Effector memory CD4-positive, alpha-beta T cell (primary cell): ENCODE measurements around the gene BICRAL.
"Not testable (repeated sequence)": the region's sequence is repeated elsewhere in the genome, so short reads cannot be mapped to it uniquely, and the experiment has no call there.

Source experiments
- DNase-seq, 3 donors: peaks; one replicate each; pipeline ENCODE4 v3.0.0-alpha.2; 2020
- H3K27ac ChIP-seq: 2 replicates; pipeline ENCODE4 v1.7.0; 2013; ENCODE audit warnings: mild to moderate bottlenecking, low read length, moderate library complexity; ENCODE audit not compliant: insufficient read depth, poor library complexity, severe bottlenecking
- H3K27me3 ChIP-seq: replicated peaks from 2 replicates; pipeline ENCODE4 v1.7.0; 2013; ENCODE audit warnings: mild to moderate bottlenecking, low read length; ENCODE audit not compliant: insufficient read depth, control insufficient read depth, poor library complexity, severe bottlenecking
- H3K36me3 ChIP-seq: 2 replicates; pipeline ENCODE4 v1.7.0; 2013; ENCODE audit warnings: mild to moderate bottlenecking, low read length, moderate library complexity; ENCODE audit not compliant: control insufficient read depth, insufficient read depth
- H3K4me1 ChIP-seq: 2 replicates; pipeline ENCODE4 v1.7.0; 2013; ENCODE audit warnings: low read length, mild to moderate bottlenecking; ENCODE audit not compliant: control insufficient read depth, insufficient read depth, poor library complexity, severe bottlenecking
- H3K4me3 ChIP-seq: 2 replicates; pipeline ENCODE4 v1.7.0; 2013; ENCODE audit warnings: low read length, low read depth, mild to moderate bottlenecking; ENCODE audit not compliant: insufficient read depth, poor library complexity, severe bottlenecking
- H3K9me3 ChIP-seq: 2 replicates; pipeline ENCODE4 v1.7.0; 2013; ENCODE audit warnings: mild to moderate bottlenecking, low read length, moderate library complexity; ENCODE audit not compliant: control insufficient read depth
- total RNA-seq, 3 donors: gene quantifications; one replicate each; lab custom pipeline; 2026; lab: John Stamatoyannopoulos, UW

BICRAL gene
- 65.7 to 100 (median 74.7) reads per million in 3 donors for total RNA-seq

GRCh38 chr6:42781796-42782688, at the start of gene BICRAL:
BICRAL (plus strand) TSS chr6:42782052; CDS start chr6:42822023, 39,971 bp downstream.
- H3K27ac ChIP-seq, result peak within 1 kb of the TSS; percentile 100
- peaks cover 4% of the 10 kb centered on the region for H3K36me3 ChIP-seq
- DNase-seq, result peak; percentile 47 to 64 (median 55)
- no peaks in the 10 kb centered on the region for H3K9me3 ChIP-seq
- H3K4me3 ChIP-seq, result peak within 1 kb of the TSS; percentile 98
- no peaks in the 10 kb centered on the region for H3K27me3 ChIP-seq
- H3K4me1 ChIP-seq, result peaks cover 37% of the 10 kb centered on the region

GRCh38 chr6:42733867-42734481, 47.9 kb upstream of the BICRAL start:
- not testable (repeated sequence) for DNase-seq, H3K9me3 ChIP-seq, H3K4me1 ChIP-seq, H3K4me3 ChIP-seq, H3K36me3 ChIP-seq, H3K27ac ChIP-seq, H3K27me3 ChIP-seq

GRCh38 chr6:42735976-42736375, 45.9 kb upstream of the BICRAL start:
- no peak for DNase-seq

GRCh38 chr6:42740725-42741124, 41.1 kb upstream of the BICRAL start:
- no peaks in the 10 kb centered on the region for H3K36me3 ChIP-seq
- no peak overlapping the region for H3K4me3 ChIP-seq
- no peak overlapping the region for H3K27ac ChIP-seq
- H3K27me3 ChIP-seq, result no peaks in the 10 kb centered on the region
- no peak for DNase-seq
- H3K4me1 ChIP-seq, result peaks cover 9% of the 10 kb centered on the region
- H3K9me3 ChIP-seq, result no peaks in the 10 kb centered on the region

More at GRCh38 chr6:42735976-42736375, 45.9 kb upstream of the BICRAL start:
- Histone ChIP-seq H3K36me3 (no peaks in the 10 kb centered on the region), H3K27me3 (no peaks in the 10 kb centered on the region), H3K27ac (no peak overlapping the region), H3K9me3 (no peaks in the 10 kb centered on the region), H3K4me1 (no peaks in the 10 kb centered on the region), H3K4me3 (no peak overlapping the region)

GRCh38 chr6:42742116-42742894, 39.5 kb upstream of the BICRAL start:
- H3K27me3 ChIP-seq, result no peaks in the 10 kb centered on the region
- H3K4me3 ChIP-seq, result no peak overlapping the region
- H3K9me3 ChIP-seq, result no peaks in the 10 kb centered on the region
- no peak for DNase-seq
- no peaks in the 10 kb centered on the region for H3K36me3 ChIP-seq
- H3K27ac ChIP-seq, result no peak overlapping the region
- H3K4me1 ChIP-seq, result peaks cover 9% of the 10 kb centered on the region

- Histone ChIP-seq H3K4me1 (peaks cover 20% of the 10 kb centered on the region), H3K9me3 (no peaks in the 10 kb centered on the region), H3K27me3 (no peaks in the 10 kb centered on the region), H3K4me3 (peak overlapping the region; percentile 97), H3K27ac (no peak overlapping the region), H3K36me3 (no peaks in the 10 kb centered on the region)
- no peak for DNase-seq
Measured at GRCh38 chr6:42744351-42744893, 37.4 kb upstream of the BICRAL start.

GRCh38 chr6:42745083-42745639, 36.7 kb upstream of the BICRAL start:
- Histone ChIP-seq H3K9me3 (no peaks in the 10 kb centered on the region), H3K27ac (peak overlapping the region; percentile 86), H3K36me3 (no peaks in the 10 kb centered on the region), H3K4me1 (peaks cover 20% of the 10 kb centered on the region), H3K4me3 (peak overlapping the region; percentile 97), H3K27me3 (no peaks in the 10 kb centered on the region)
- DNase-seq, result peak in 2 of 3 donors; percentile 27 to 29

- Histone ChIP-seq H3K9me3 (no peaks in the 10 kb centered on the region), H3K27ac (peak within 1 kb of the TSS; percentile 86), H3K4me3 (peak within 1 kb of the TSS; percentile 97), H3K27me3 (no peaks in the 10 kb centered on the region), H3K36me3 (no peaks in the 10 kb centered on the region), H3K4me1 (peaks cover 20% of the 10 kb centered on the region)
- DNase-seq, result peak; percentile 93 to 95 (median 94)
Measured at GRCh38 chr6:42745640-42746462, 36.0 kb upstream of the BICRAL start, which contains the start of gene TBCC. TBCC (minus strand) TSS chr6:42746103; CDS start chr6:42746073, 30 bp downstream.
